GM19324 (cell line): ENCODE measurements around the gene SELENBP1.
A peak's percentile ranks its signal among the peaks of the same experiment; 100 is the strongest.
"Not testable (repeated sequence)": the region's sequence is repeated elsewhere in the genome, so short reads cannot be mapped to it uniquely, and the experiment has no call there.

Source experiments
- ATAC-seq: cut with Tn5 transposase; IDR thresholded peaks from one replicate; pipeline ENCODE4 v1.9.1; 2021; ENCODE audit warnings: mild to moderate bottlenecking, moderate library complexity; ENCODE audit not compliant: unreplicated experiment, low FRiP score

Gene SELENBP1

DNA sequence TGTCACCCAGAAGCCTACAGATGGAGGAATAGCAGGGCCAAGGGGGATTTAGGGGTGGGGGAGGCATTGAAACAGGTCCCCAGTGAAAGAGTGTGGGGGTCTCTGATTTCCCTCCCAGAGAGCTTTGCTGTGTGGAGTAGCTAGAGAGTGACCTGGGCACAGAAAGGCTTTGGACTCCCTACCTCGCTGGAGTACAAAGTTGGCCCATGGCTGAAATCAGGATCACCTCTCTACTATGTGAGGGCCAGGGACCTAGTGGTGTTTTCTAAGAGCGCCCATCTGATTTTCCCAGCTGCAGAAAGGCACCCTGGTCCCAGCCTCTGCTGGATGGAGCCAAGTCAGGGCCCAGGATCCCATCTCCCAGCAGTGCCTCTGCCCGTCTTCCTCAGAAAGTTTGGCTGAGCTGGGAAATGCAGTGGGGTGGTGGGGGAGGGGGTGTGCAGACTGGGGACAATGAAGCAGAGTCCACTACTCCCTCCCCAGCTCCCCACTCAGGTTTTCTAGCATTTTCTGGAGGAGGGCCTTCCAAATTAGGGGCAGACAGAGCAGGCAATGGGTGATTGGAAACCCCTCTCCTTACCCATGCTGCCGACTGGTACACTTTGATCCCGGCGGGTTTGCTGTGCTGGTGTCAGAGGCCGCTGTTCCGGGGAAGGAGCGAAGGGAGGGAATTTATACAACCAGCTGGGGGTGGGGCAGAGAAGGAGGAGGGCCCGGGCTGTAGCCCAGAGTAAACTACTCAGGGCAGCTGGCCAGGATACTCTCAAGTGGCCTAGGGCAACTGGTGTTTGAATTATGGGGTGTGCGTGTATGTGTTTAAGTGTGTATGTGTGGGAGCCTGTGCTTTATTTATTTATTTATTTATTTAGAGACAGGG lies at the start of gene SELENBP1:
Gene SELENBP1, minus strand, starts transcription at position 648 of the 877 bp plus-strand sequence. Its CDS starts 64 bp downstream, at position 584.
- ATAC-seq = no peak

DNA sequence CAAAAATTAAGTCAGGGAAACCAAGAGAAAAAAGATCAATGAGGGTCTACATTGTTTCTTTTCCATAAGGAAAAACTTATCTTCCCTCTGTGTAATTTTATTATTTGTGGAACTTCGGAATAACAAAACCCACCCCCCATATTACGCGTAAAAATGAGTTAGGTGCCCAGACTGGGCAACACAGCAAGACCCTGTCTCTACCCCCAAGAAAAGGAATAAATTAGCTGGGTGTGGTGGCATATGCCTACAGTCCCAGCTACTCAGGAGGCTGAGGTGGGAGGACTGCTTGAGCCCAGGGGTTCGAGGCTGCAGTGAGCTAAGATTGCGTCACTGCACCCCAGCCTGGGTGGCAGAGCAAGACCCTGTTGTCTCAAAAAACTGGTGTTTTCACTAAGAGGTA lies 47.3 kb upstream of the SELENBP1 start:
- no peak for ATAC-seq

DNA sequence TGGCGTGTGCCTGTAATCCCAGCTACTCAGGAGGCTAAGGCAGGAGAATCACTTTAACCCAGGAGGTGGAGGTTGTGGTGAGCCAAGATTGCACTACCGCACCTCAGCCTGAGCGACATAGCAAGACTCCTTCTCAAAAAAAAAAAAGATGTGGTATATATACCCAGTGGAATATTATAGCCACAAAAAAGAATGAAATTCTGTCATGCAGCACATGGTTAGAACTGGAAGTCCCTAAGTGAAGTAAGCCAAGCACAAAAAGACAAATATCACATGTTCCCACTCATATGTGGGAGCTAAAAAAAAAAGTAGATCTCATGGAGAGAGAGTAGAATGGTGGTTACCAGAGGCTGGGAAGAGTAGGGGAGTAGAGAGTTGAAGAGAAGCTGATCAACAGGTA lies 45.6 kb upstream of the SELENBP1 start:
- no peak for ATAC-seq

DNA sequence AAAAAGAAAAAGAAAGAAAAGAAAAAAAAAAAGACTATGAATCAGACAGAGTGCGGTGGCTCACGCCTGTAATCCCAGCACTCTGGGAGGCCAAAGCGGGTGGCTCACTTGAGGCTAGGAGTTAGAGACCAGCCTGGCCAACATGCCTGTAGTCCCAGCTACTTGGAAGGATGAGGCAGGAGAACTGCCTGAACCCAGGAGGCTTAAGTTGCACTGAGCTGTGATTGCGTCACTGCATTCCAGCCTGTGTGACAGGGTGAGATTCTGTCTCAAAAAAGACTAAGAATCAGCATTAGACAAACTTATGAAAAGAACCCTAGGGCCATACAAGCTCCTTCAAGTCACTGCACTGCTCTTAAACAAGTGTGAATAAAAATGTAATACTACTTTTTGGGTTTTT lies 43.7 kb upstream of the SELENBP1 start:
- no peak for ATAC-seq

DNA sequence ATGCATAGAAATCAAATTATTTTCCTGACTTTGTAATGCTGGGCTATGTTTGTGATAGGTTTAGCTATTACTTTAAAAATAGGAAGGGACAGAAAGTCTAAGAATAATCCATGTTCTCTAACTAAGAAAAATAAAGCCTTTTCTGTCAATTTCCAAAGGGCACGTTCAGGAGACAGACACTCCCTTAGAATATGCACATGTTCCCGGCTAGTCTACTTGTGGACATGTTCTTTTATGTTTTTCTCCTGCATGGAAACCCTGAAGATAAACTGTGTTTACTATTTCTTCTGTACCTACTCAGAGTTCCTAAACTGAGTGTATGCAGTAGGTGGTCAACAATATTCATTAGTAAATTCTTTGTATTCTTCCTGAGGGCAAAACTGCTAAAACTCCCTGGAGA lies 39.4 kb upstream of the SELENBP1 start:
- no peak for ATAC-seq

DNA sequence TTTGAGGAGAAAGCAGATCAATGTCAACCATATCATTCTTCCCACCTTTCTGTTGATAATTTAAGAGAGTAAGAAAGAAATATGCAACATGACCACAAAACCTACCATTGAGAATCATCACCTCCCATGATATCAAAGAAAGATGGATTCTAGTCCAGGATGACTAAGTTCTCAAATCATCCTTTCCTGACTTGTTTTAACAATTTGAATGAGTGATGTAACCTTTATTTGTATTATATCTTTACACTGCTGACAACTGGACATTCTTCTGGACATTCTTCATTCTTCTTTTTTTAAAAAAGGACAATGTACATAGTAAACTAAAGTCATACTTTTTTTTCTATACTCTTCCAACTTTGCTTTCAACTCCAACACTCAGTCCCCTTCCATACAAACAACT lies 36.4 kb upstream of the SELENBP1 start:
- ATAC-seq = no peak

DNA sequence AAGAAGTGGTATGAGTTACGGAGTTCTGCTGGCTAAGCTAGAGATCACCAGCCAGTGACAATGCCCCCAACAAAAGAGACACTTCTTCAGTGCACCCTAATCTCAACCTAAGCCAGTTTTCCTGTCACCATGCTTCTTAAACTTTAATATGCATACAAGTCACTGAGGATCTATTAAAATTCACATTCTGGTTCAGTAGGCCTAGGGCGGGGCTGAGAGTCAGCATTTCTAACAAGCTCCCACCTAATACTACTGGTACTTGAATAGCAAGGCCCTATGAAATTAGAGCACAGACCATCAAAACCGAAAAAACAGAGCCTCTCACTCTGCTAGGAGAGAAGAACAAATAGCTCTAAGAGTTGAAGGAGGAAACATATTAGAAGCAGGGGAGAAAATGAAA lies 34.8 kb upstream of the SELENBP1 start:
- ATAC-seq = no peak

DNA sequence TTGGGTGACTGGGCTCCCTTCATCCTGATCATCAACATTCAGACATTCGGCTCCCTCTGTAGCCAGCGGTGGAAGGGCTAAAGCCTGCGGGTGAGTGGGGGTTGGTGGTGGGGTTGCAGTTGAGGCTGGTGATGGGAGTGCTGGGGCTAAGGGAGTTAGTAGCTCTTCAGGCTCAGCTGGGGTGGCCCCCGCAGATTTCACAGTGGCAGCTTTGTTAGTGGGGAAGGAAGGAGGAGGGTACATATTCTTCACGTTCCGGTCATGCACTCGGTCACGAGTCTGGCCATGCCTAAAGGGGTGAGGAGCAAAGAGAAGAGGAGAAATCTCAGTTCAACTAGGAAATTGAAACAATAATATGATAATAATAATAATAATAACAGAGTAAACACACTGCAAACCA lies 33.7 kb upstream of the SELENBP1 start:
- no peak for ATAC-seq

DNA sequence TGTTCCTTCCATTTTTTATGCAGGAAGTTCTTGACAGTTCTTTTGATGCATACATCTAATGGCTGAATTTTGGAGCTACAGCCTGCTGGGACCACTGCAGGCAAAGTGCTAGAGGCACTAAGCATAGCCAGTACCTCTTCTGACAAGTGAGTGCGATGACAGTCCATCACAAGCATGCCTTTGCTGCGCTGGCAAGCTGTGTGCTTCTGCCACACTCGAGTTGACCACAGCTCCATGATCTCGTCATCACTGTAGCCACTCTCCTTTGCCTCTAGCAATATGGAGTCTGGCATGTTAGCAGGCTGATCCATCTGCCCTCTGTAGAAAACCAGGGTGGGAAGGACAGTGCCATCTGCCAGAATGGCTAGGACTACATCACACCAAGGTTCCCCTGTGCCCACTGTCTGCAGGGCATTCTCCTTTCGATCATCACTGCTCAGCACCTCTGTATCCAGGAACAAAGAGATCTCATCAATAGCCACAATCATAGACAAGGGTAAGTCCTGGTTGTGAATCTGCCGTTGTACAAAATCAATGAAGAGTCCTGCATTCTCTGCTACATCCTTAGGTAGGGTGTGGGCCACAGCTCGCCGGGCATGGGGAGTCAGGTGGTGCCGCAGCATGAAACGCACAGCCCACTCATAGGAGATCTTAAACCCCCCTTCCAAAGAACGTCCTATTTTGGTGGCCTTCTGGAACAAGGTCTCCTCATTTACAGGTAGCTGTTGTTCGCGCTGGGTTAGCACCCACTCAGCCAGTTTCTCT lies 32.9 kb upstream of the SELENBP1 start:
- no peak for ATAC-seq

DNA sequence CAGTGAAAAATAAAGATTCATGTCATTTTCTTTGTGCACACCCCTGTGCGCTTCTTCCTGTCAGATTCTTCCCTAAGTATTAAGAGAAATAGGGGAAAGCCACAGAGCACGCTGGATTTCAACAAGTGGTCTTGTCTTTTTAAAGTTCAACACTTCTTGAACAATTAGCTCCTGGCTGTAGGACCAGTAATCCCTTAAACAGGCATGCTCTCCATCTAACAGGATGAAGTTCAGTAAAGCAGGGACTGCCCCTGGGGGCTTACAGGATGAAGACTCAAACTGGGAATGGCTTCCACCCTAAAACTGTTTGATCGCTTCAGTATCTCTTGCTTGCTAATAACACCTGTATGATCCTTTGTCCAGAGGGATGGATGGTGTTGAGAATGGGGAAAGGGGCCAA lies 31.1 kb upstream of the SELENBP1 start:
- ATAC-seq = no peak

DNA sequence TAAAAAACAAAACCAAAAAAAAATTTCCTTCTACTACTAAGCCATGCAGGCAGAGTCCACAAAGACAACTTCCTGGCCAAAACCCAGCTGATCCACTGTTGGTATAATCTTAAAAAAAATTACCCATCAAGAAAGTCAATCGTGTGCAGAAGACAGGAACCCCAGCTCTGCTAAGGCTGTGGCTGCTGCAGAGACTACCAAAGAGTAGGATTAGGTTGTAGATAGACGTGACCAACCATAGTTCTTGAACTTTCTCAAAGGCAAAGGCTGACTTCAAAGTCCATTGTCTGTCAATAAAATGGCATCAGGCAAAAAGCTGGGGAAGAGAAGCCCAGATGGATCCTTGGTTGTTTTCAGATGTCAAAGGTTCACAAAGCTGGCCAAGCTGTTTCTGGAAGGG lies 30.3 kb upstream of the SELENBP1 start:
- no peak for ATAC-seq

DNA sequence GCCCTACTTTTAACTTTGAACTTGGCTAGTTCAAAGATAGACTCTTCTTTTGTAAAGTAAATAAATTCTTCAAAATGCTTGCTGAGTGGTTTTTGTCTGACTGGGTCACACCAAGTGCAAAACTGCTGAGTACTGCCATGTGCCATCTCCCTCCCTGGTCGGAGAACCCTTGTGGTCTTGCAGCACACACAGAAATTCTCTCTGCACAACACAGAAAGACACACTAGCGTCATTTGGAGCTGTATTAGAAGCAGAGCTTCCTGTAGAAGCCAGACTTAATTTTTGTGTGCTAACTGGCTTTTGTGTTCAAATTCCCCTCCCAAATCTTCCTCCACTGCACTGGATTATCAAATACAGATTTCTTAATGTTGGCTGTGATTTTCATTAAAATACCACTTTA lies 29.4 kb upstream of the SELENBP1 start:
- ATAC-seq = no peak

DNA sequence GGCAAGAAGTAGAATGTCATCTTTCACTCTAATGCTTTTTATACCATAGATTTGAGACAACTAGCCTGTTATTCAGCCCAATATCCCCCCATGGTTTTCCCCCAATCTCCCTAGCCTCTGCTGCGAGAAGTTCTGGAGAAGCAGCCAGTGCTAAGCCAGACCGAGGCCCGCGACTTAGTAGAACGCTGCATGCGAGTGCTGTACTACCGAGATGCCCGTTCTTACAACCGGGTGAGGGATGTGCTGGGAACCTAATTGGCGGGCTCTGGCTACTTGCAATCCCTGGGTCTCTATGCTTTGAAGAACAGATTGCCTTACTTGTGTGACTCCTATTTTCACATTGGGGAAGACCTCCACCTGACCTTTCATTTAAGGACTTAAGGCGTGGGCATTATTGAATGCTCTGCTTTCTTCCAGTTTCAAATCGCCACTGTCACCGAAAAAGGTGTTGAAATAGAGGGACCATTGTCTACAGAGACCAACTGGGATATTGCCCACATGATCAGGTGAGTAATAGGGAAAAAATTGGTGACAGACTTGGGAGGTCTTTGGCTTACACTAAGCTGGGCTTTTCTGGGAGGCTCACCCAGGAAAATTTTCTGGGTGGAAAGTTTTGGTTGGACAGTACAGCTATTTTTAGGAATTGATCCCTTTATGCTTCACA lies 28.8 kb upstream of the SELENBP1 start:
- ATAC-seq = no peak

DNA sequence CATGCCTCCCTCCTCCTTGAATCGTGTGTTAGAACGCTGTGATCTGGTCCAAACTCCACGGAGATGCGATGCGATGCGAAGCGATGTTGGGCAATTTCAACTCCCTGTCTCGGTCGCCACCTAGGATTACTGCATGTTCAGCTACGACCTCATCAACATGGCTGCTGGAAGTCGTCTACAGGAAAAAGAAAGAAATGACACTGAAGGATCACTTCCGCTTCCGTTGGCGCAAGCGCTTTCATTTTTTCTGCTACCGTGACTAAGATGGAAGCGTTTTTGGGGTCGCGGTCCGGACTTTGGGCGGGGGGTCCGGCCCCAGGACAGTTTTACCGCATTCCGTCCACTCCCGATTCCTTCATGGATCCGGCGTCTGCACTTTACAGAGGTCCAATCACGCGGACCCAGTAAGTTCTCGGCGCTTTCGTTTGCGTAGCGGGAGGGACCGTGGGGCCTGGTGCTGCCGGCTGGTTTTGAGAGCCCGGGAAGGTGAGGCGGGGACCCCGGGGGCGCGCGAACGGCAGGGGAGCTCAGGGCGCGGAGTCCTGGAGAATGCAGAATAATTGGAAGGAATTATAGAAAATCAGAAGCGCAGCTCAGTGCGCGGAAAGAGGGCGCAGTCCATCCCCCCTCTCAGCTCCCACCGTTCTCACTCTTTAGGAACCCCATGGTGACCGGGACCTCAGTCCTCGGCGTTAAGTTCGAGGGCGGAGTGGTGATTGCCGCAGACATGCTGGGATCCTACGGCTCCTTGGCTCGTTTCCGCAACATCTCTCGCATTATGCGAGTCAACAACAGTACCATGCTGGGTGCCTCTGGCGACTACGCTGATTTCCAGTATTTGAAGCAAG lies 27.0 kb upstream of the SELENBP1 start, which contains the start of gene PSMB4:
Gene PSMB4, plus strand, starts transcription at position 250 of the 848 bp plus-strand sequence. Its CDS starts 15 bp downstream, at position 265.
- ATAC-seq = peak; percentile 75

DNA sequence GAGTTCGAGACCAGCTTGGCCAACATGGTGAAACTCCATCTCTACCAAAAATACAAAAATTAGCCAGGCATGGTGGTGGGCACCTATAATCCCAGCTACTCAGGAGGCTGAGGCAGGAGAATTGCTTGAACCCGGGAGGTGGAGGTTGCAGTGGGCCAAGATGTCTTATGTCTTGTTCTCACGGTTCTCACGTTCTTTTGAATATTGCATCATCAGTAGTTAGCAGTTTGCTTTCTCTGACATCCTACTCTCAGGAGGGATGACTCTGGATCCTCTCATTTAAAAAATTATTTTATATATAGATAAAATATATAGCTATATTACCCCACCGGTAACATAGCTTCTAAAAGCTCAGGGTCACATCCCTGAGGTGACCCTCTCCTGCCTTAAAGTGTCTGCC lies 23.8 kb upstream of the SELENBP1 start:
- not testable (repeated sequence) for ATAC-seq

DNA sequence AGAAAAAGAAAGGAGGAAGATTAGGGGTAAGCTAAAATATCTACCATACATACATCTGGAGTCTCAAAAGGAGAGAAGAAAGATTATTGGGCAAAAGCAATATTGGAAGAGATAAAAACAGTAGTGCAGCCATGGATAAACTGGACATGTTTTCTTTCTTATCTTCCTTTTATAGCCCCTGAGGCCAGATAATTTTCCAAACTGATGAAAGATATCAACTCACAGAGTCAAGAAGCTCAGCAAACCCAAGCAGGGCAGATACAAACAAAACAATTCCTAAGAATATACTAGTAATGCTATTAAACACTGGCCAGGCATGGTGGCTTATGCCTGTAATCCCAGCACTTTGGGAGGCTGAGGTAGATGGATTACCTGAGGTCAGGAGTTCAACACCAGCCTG lies 21.1 kb upstream of the SELENBP1 start:
- ATAC-seq = no peak

DNA sequence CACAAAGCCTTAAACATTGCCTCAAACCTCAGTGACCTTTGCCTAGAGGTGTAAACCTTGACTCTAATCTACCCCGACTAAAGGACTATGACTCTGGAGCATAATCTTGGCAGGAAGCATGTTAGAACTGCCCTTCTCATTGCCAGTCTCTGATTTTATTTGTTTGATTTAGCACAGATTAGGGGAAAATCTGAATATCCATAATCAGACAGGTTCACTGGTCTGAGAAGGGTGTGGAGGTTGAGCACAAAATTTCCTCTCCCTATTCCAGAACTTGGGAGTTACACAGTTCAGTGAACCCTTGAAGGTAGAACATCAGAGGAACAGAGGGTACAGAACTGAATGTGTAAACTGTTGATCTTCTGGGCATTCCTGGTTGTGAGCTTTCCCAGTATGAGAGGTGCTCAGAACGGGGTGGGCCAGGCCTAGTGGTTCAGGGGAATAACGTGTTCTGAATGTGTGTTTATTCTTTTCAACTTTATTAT lies 18.6 kb upstream of the SELENBP1 start:
- no peak for ATAC-seq

DNA sequence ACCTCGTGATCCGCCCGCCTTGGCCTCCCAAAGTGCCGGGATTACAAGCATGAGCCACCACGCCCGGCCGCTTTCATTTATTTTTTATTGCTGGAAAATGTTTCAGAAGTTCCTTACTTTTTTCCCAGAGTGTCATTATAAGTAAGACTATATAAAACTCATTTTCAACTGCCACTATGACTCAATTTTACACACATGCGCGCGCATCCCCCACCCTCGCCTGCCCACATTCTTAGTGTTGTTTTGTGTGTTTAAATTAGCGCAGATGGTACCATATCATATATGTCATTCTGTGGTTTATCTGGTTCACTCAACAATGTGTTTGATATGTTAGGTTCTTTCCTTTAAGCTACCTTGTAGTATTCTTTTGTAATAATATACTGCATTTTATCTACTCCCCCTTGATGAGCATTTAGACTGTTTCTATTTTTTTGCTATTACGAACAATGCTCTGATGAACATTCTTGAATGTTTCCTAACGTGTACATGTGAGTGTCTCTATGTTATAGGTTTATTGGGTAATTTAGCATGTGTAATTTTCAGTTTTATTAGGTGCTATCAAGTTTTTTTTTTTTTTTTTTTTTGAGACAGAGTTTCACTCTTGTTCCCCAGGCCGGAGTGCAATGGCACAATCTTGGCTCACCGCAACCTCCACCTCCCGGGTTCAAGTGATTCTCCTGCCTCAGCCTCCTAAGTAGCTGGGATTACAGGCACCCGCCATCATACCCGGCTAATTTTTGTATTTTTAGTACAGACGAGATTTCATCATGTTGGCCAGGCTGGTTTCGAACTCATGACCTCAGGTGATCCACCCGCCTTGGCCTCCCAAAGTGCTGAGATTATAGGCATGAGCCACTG lies 17.9 kb upstream of the SELENBP1 start:
- ATAC-seq = not testable (repeated sequence)

DNA sequence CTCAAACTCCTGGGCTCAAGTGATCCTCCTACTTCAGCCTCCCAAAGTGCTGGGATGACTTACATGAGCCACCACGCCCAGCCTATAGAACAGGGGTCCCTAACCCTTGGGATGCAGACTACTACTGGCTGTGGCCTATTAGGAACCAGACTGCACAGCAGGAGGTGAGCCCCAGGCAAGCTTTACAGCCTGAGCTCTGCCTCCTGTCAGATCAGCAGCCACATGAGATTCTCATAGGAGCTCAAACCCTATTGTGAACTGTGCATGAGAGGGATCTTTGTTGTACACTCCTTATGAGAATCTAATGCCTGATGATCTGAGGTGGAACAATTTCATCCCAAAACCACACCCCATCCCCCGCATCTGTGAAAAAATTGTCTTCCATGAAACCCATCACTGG lies 13.5 kb upstream of the SELENBP1 start:
- ATAC-seq = no peak
